HG02571 (cell line): Measurements from ENCODE around the gene LCN10.
A peak's percentile ranks its signal among the peaks of the same experiment; 100 is the strongest.
"Not testable (repeated sequence)": the region's sequence is repeated elsewhere in the genome, so short reads cannot be mapped to it uniquely, and the experiment has no call there.

Source experiments
- ATAC-seq: cut with Tn5 transposase; IDR thresholded peaks from one replicate; pipeline ENCODE4 v1.9.1; 2021; ENCODE audit warnings: mild to moderate bottlenecking, moderate library complexity; ENCODE audit not compliant: unreplicated experiment

The LCN10 gene

DNA sequence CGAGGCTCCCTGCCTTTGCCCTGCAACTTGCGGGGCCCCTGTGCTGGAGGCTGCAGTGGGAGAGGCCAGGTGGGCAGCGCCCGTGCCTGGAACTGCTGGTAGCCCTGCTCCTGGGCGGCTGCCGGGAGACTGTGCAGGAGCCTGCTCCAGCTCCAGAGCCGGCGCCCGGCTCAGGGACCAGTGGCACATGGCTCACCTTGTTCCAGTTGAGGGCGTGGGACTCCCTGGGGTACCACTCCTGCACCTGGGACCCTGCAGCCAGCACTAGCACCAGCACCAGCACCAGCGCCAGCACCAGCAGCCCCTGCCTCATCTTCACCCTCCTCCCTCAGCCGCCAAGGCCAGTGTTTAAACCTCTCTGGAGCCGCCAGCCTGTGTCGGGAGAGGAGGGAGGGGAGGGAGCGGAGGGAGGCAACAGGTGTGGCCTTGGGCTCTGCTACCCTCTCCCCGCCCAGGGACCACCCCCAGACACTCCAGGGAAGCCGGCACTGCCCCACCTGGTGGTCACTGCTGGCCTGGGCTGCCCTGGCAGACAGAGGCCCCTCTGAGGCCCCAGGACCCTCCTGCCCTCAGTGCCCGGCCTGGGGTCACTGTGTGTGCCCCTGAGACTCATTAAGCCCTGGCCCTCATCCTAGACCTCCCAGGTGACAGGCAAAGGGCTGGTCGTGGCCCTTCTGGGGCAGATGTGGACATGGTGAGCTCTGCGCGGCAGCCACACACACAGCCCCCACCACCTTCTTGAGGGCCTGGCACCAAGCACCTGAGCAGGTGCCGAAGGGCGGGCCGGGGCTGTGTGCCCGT lies at the start of gene LCN10:
LCN10 (minus strand) TSS at position 350 of the 801 bp plus-strand sequence; CDS start at position 313, 37 bp downstream.
- ATAC-seq: no peak

DNA sequence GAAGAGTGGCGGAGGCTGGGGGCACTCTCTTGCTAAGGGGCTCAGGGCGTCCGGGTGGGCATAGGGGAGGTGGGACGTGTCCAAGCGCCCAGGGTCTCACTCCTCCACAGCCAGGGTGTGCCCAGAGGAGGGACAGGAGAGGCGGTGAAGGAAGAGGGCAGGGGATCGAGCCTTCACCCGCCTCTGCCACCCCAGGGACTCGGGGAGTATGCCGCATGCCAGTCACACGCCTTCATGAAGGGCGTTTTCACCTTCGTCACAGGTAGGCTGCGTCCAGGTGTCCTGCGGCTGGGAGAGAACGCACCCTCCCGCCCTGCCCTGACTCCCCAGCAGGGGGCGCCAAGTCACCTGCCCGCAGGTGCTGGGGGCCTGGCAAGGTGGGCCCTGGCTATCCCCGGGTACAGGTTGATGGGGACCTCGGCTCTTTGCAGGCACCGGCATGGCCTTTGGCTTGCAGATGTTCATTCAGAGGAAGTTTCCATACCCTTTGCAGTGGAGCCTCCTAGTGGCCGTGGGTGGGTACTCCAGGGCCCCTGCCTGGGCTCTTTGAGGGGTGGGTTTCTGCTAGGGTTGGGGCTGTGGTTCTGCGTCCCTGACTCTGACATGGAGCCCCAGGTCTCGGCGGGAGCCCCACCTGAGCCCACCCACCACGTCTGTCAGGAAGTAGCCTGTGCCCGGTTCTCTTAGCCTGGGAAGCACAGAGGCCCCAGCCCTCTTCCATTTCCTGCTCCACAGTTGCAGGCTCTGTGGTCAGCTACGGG lies 49.0 kb upstream of the LCN10 start:
- no peak for ATAC-seq

DNA sequence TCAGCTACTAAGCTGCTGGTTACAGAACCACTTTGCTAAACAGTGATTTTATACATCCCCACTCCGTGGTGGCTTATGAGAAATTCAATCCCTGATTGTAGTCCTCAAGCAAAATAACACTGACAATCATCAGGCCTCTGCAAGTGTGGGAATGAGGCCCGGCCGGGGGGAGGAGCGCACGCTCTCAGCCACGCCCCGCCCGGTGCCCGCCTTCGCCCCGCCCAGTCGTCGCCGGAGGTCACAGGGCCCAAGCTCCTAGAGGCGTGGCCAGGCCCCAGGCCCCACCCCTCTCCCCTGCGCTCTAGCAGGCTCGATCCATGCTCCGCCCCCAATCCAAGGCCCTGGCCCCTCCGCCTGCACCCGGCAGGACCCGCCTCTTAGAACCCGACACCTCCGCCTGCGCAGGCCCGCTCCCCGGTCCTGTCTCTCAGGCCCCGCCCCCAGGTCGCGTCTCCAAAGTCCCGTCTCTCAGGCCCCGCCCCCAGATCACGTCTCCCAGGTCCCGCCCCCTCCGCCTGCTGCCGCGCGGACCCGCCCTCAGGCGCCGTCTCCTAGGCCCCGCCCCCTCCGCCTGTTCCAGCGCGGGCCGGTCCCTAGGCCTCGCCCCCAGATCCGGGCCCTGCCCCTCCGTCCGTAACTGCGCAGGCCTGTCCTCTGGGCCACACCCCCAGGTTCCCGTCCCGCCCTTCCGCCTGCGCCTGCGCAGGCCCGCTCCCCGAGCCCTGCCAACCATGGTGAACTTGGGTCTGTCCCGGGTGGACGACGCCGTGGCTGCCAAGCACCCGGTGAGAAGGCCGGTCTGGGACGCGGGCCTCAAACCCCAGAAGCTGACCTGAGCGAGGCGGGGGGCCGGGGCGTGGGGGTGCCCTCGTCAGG lies 48.1 kb upstream of the LCN10 start, which contains the start of gene TMEM141:
TMEM141 (plus strand) TSS at position 705 of the 876 bp plus-strand sequence; CDS start at position 732, 27 bp downstream.
- peak; percentile 84 for ATAC-seq

DNA sequence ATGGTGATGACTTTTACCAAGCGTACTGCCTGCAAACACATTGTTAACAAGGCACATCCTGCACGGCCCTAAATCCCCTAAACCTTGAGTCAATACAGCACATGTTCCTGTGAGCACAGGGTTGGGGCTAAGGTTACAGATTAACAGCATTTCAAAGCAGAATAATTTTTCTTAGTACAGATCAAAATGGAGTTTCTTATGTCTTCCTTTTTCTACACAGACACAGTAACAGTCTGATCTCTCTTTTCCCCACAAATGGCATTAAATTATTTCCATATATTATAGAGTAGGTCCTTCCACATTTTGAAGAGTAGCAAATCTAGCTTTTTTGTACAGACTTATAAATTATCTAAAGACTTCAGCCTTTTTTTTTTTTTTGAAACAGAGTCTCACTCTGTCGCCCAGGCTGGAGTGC lies 46.8 kb upstream of the LCN10 start:
- no peak for ATAC-seq

GRCh38 chr9:136788644-136789522 lies 46.1 kb upstream of the LCN10 start:
- ATAC-seq: not testable (repeated sequence)

GRCh38 chr9:136787690-136788400 lies 45.1 kb upstream of the LCN10 start:
- ATAC-seq: no peak

DNA sequence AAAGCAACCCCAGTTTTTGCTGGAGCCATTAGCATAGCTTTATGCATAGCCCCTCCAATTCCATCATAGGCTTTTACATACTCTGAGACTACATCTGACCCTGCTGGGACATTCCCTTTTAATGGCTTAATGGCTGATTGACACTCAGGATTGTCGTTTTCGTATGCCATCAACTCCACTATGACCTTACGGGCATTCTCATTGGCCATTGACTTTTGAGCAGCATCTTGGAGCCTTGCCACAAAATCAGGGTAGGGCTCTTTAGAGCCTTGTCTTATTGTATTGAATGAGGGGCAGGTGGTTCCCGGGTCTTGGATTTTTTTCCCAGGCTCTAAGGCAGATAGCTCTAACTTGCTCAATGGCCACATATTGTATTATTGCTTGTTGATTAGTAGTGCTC lies 44.2 kb upstream of the LCN10 start:
- ATAC-seq: not testable (repeated sequence)

GRCh38 chr9:136786451-136786850 lies 43.7 kb upstream of the LCN10 start:
- no peak for ATAC-seq

DNA sequence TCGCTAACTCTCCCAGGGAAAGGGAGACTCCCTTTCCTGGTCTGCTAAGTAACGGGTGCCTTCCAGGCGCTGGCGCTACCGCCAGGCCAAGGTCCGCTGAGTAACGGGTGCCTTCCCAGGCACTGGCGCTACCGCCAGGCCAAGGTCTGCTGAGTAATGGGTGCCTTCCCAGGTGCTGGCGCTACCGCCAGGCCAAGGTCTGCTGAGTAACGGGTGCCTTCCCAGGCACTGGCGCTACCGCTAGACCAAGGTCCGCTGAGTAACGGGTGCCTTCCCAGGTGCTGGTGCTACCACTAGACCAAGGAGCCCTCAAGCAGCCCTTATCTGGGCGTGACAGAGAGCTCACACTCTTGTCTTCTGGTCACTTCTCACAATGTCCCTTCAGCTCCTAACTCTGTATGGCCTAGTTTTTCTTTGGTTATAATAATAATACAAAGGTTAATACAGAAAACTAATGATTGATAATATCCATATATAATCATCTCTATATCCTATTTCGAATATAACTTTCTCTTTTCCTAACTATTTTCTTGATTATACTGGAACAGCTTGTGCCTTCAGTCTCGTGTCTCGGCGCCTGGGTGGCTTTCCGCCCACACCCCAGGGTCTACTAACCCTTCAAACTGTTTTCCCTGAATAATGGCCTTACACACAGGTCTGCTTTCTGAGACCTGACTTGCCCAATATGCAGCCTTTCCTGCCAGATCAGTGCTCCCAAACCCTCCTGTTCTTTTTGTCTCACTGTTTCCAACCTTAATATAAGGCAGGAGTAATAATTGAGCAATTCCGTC lies 43.0 kb upstream of the LCN10 start:
- not testable (repeated sequence) for ATAC-seq

GRCh38 chr9:136784997-136785361 lies 42.2 kb upstream of the LCN10 start:
- no peak for ATAC-seq

DNA sequence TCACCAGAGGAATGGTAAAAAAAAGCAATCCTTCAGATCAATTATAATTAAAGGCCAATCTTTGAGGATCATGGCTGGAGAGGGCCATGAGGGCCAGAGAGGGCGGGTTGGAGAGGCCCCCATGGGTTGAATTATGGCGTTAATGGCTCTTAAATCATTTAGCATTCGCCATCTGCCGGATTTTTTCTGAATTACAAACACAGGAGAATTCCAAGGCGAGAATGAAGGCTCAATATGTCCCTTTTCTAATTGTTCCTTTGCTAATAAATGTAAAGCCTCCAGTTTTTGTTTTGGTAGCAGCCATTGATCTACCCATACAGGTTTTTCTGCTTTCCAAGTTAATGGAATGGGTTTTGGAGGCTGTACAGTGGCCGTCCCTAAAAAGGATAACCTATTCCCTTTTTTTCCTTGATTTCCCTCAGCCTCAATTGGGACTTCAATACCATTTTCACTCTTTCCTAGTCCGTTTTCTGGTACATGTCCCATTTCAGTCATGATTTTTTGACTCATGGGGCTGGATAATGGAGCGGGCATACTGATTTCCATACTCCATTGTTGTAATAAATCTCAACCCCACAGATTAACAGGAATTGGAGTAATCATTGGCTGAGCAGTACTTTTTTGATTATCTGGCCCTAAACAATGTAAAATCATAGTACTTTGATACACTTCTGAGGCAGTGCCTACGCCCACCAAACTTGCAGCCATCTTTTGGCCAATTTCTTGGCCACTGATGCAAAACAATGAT lies 41.7 kb upstream of the LCN10 start:
- no peak for ATAC-seq

GRCh38 chr9:136782452-136782851 lies 39.7 kb upstream of the LCN10 start:
- no peak for ATAC-seq

GRCh38 chr9:136779808-136780207 lies 37.1 kb upstream of the LCN10 start:
- no peak for ATAC-seq

- no peak for ATAC-seq
These were observed 34.6 kb upstream of the LCN10 start for GRCh38 chr9:136777359-136777758.

GRCh38 chr9:136776947-136777346 lies 34.2 kb upstream of the LCN10 start:
- no peak for ATAC-seq

DNA sequence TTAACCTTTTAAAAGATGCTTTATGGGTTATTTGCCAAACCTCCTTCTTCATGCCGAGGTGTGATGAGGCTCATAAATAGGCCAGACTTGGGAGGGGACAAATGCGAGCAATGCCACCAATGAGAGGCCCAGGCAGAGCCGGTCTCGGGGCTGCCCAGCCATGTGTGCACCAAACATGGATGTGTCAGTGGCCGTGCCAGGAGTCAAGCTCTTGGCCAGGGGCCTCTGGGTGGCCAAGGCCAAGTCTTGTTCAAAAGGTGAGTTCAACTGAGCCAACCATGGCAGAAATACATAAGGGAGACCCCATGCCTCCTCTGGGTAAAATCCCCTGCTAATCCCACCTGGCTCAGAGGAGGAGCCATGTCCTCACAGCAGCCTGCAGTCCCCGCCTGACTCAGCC lies 32.5 kb upstream of the LCN10 start:
- ATAC-seq: no peak

DNA sequence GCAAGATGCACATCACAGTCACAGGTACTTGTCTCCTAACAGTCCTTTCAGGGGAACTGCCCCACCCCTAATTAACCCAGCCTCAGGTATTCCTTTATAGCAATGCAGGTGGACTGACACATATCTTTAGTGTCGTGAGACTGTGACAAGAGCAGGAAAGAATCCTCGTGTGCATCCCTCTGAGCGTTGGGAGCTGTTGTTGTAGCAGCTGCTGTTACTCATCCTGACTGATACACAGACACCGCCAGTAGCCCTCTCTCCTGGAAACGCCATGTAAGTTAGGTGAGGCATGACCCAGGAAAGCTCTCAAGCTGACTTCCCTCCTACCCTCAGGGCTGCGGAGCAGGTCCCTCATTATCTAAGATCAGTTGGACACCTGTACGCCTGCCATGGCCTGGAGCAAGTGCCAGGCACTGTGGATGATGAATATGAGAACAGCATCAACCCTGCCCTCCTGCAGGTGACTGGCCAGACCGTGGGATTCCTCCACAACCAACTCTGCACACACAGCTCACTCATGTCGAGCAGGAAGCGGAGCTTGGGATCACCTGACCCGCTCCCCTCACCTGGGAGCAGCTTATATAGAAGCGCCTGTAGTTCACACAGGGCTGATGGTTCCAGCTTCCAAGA lies 31.8 kb upstream of the LCN10 start:
- ATAC-seq: no peak
